GM23248 (cell line): ENCODE data around the gene FRK.

Experiments used
- EZH2 ChIP-seq: fragments of 200-600 bp; sonication (generic); IDR thresholded peaks from 2 replicates; pipeline ENCODE4 v1.6.1; 2018; ENCODE audit warnings: antibody characterized with exemption, mild to moderate bottlenecking; ENCODE audit not compliant: insufficient read depth, poor library complexity, severe bottlenecking
- EZH2phosphoT487 ChIP-seq: fragments of 200-600 bp; sonication (generic); IDR thresholded peaks from 2 replicates; pipeline ENCODE4 v1.6.1; 2018; ENCODE audit warnings: antibody characterized with exemption, moderate library complexity, mild to moderate bottlenecking, low read depth; ENCODE audit not compliant: insufficient read depth

GRCh38 chr6:115969930-115970273, 90.8 kb downstream of the FRK start:
- TF ChIP-seq EZH2phosphoT487 (no peak), EZH2 (no peak)
